ENCODE measurements around the gene ADRA1B. TPM values are rescaled to one million over a fixed set of nuclear protein-coding genes. Genes with fewer than 3 reads are reported as not detected.
A peak's percentile ranks its signal among the peaks of the same experiment; 100 is the strongest.

Gene ADRA1B
- total RNA-seq, 1 experiment from 2014 or later, result not detected

DNA sequence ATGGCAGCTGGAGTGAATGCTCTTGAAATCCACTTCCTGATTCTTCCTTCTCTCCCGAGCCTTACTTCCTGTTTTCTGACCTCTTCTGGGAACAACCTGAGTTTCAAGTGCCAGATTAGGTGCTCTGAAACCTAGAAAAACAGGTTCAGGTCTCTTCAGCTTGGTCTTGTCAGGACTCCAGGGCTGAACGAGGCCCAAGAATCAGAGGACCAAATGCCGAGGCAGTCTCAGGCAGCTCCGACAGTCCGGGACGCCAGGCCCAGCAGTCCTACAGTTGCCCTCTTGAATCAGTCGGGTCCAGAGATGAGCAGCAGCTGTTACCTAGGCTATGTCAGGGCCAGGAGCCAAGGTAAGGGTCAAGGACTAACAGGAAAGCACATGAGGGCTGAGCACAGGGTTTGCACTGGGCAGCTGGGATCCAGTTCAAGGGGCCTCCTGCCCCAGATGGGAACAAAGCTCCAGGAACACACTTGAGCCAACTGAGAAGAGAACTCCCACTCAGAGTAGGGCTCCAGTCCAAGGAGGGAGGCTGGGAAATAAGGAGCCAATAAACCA is 38.3 kb upstream of the ADRA1B start:
- Histone ChIP-seq H3K4ac (ENCODE audit: low read depth, low read length) (no peak overlapping the region), H3K4me1 (ENCODE audit: insufficient read depth, low read length) (no peaks in the 10 kb centered on the region), H3T11ph (ENCODE audit: low read length) (no peak overlapping the region), H3K9me3 (ENCODE audit: control insufficient read depth, low read depth, low read length) (no peaks in the 10 kb centered on the region), H2BK120ac (ENCODE audit: low read depth, low read length, poor library complexity, severe bottlenecking) (no peak overlapping the region), H2BK15ac (ENCODE audit: low read depth, low read length) (no peak overlapping the region), H4K20me1 (ENCODE audit: control insufficient read depth, insufficient read depth, insufficient read length) (no peaks in the 10 kb centered on the region), H3K14ac (ENCODE audit: insufficient read depth, low read length) (no peak overlapping the region), H2BK20ac (ENCODE audit: low read depth, low read length, poor library complexity, severe bottlenecking) (no peak overlapping the region), H4K8ac (replicated peaks; ENCODE audit: insufficient read length, low read depth, low read length) (no peak overlapping the region), H4K5ac (ENCODE audit: insufficient read length, low read depth, low read length) (no peak overlapping the region), H3K56ac (ENCODE audit: insufficient read length, low read depth, low read length) (no peak overlapping the region), H3K9ac (ENCODE audit: extremely low read depth, insufficient read length, low read length) (no peak overlapping the region), H3K4me2 (ENCODE audit: insufficient read depth, insufficient read length, low read length) (no peak overlapping the region), H2BK12ac (ENCODE audit: insufficient read length, low read depth, low read length) (no peak overlapping the region), H2BK5ac (ENCODE audit: insufficient read length, low read length) (no peak overlapping the region), H3K27ac (ENCODE audit: insufficient read length, low read depth, low read length) (no peak overlapping the region), H3K23me2 (ENCODE audit: insufficient read length, low read depth, low read length, poor library complexity, severe bottlenecking) (no peaks in the 10 kb centered on the region), H3K27me3 (ENCODE audit: insufficient read depth, low read length) (no peaks in the 10 kb centered on the region), H3K79me2 (ENCODE audit: insufficient read depth, low read length) (no peaks in the 10 kb centered on the region), H2AFZ (ENCODE audit: low read length) (no peak overlapping the region), H3K79me1 (ENCODE audit: insufficient read depth, low read depth, low read length, poor library complexity, severe bottlenecking) (no peaks in the 10 kb centered on the region), H3K23ac (ENCODE audit: insufficient read length, low read depth, low read length) (no peak overlapping the region), H2AK5ac (ENCODE audit: insufficient read length, low read length) (no peak overlapping the region), H3K18ac (ENCODE audit: insufficient read length, low read depth, low read length) (peak overlapping the region; percentile 5), H4K91ac (ENCODE audit: insufficient read length, low read depth, low read length) (no peak overlapping the region)
- TF ChIP-seq, protein P1, sequence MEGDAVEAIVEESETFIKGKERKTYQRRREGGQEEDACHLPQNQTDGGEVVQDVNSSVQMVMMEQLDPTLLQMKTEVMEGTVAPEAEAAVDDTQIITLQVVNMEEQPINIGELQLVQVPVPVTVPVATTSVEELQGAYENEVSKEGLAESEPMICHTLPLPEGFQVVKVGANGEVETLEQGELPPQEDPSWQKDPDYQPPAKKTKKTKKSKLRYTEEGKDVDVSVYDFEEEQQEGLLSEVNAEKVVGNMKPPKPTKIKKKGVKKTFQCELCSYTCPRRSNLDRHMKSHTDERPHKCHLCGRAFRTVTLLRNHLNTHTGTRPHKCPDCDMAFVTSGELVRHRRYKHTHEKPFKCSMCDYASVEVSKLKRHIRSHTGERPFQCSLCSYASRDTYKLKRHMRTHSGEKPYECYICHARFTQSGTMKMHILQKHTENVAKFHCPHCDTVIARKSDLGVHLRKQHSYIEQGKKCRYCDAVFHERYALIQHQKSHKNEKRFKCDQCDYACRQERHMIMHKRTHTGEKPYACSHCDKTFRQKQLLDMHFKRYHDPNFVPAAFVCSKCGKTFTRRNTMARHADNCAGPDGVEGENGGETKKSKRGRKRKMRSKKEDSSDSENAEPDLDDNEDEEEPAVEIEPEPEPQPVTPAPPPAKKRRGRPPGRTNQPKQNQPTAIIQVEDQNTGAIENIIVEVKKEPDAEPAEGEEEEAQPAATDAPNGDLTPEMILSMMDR (conservative IDR thresholded peaks at IDR 0.05), result no peak
- H3K4me3 Mint-ChIP-seq, result no peak overlapping the region
- no CpG with 5 or more reads among the region's 7 CpGs for WGBS (ENCODE audit: extremely low coverage, insufficient read length, low lambda C conversion rate)
- DNase-seq, result no peak
- peaks cover 4% of the 10 kb centered on the region for H3K27me3 Mint-ChIP-seq (ENCODE audit: low read depth)
- H3K36me3 Mint-ChIP-seq (ENCODE audit: insufficient read depth in 1 of 3, low read depth in 3 of 3), result no peaks in the 10 kb centered on the region
- peaks cover 10 to 13% of the 10 kb centered on the region in 2 experiments for H3K4me1 Mint-ChIP-seq
- no peaks in the 10 kb centered on the region; a peak in 1 of 5 replicates for H3K9me3 Mint-ChIP-seq
- no peak overlapping the region for H3K27ac Mint-ChIP-seq
